RWPE1 (cell line): ENCODE data around the gene NFIX.

Source experiments
- CTCF ChIA-PET: fragments of 350-600 bp; sonication (Branson Sonifier 250); formaldehyde crosslinking; extraction: SDS; loops from one replicate; lab custom pipeline; 2021; lab: Yijun Ruan, JAX
- POLR2A ChIA-PET: fragments of 400-600 bp; formaldehyde crosslinking; extraction: SDS; loops from one replicate; lab custom pipeline; 2020; ENCODE audit warnings: antibody characterized with exemption; ENCODE audit not compliant: low non-redundant PET; lab: Yijun Ruan, JAX
- DNase-seq: peaks from one replicate; pipeline ENCODE4 v3.0.0; 2012; ENCODE audit warnings: low spot score
- H3K27ac ChIP-seq: fragments of 450-650 bp; 2 replicates; pipeline ENCODE4 v1.5.1; 2017
- CTCF ChIP-seq: fragments of 450-650 bp; conservative IDR thresholded peaks from 2 replicates; pipeline ENCODE4 v1.5.1; 2017; ENCODE audit warnings: low read depth, mild to moderate bottlenecking

NFIX gene

GRCh38 chr19:13070425-13071140 is 75.3 kb downstream of the NFIX start:
- ChIA-PET POLR2A (no interaction called here), CTCF (interaction anchor here (0.5 to 2.0 kb wide), 6 partner anchors 9 to 105 kb away, joined by 3 to 7 read pairs (median 4); no protein-coding TSS in a partner anchor)
- no peak for TF ChIP-seq CTCF
- DNase-seq = no peak
- peak overlapping the region; percentile 42 for H3K27ac ChIP-seq

GRCh38 chr19:13071444-13072187 is 76.3 kb downstream of the NFIX start:
- ChIA-PET CTCF (interaction anchor here (0.5 to 2.0 kb wide), 3 partner anchors 10 to 238 kb away, joined by 3 to 7 read pairs (median 5); partner anchors contain the start of gene RTBDN), POLR2A (no interaction called here)
- no peak for TF ChIP-seq CTCF
- H3K27ac ChIP-seq = peak overlapping the region; percentile 43
- no peak for DNase-seq

- CTCF ChIA-PET = interaction anchor here (0.5 kb wide), 1 partner anchor 238 kb away, joined by 5 read pairs; the partner anchor contains the start of gene RTBDN
- TF ChIP-seq CTCF = no peak
- POLR2A ChIA-PET = no interaction called here
- peak overlapping the region; percentile 43 for H3K27ac ChIP-seq
- no peak for DNase-seq
Observed at GRCh38 chr19:13072188-13072908, 77.1 kb downstream of the NFIX start.

GRCh38 chr19:13073263-13073662 is 78.0 kb downstream of the NFIX start:
- H3K27ac ChIP-seq = peak overlapping the region; percentile 43
- no peak for TF ChIP-seq CTCF
- no peak for DNase-seq
- CTCF ChIA-PET = interaction anchor here (0.6 to 1.4 kb wide), 4 partner anchors 8 to 75 kb away, joined by 3 to 4 read pairs (median 3); no protein-coding TSS in a partner anchor
- POLR2A ChIA-PET = no interaction called here

GRCh38 chr19:13074378-13074777 is 79.1 kb downstream of the NFIX start:
- ChIA-PET POLR2A (no interaction called here), CTCF (interaction anchor here (0.6 to 1.4 kb wide), 3 partner anchors 20 to 95 kb away, joined by 3 read pairs; no protein-coding TSS in a partner anchor)
- no peak for TF ChIP-seq CTCF
- DNase-seq = no peak
- H3K27ac ChIP-seq = 0 out of 2 replicates have a peak overlapping the region, but pooled peaks have one; percentile 43

GRCh38 chr19:13076320-13076719 is 81.0 kb downstream of the NFIX start:
- no peak for DNase-seq
- ChIA-PET POLR2A (no interaction called here), CTCF (interaction anchor here (0.6 kb wide), 1 partner anchor 111 kb away, joined by 3 read pairs; no protein-coding TSS in a partner anchor)
- no peak for TF ChIP-seq CTCF
- peak overlapping the region; percentile 69 for H3K27ac ChIP-seq
